GM12801 (cell line): ENCODE results near the gene PTPRN2.

Experiments
- TF ChIP-seq, protein P1 (sequence below): IDR thresholded peaks from one replicate; pipeline ENCODE4 v1.5.1; 2011; ENCODE audit warnings: control low read depth; ENCODE audit not compliant: insufficient read length; ENCODE audit errors: extremely low read depth

Gene PTPRN2

DNA sequence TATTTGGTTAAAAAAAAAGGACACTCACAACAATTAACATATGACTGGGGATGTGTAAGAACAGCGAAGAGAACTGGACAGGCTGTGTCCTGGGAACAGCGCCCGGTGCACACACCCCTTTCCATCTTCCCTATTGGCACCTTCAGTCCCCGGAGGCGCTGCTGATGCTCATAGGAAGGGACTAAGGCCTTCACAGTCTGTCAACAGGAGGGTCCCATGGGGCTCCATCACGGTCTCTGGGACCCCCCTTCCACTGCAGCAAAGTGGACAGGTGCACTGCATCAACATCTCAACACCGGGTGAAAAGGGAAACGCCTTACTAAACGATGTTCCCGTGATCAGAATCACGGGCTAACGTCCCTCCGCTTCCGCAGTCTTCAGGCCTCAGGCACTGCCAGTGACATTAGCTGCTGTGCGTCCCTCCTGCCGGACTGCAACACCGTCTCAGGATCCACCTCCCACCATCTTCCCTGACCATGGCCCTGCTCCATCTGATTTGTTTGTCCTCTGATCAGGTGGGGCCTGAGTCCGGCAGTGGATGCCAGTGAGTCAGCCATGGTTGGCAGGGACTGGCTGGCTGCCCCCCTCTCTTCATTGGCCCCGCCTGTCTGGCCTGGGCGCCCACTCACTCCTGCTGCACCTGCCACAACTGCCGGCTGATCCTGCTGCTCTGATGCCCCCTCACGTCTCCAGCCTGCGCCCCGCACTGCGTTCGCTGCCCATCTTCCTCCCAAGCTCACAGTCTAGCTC is 636.1 kb downstream of the PTPRN2 start:
- TF ChIP-seq, protein P1, sequence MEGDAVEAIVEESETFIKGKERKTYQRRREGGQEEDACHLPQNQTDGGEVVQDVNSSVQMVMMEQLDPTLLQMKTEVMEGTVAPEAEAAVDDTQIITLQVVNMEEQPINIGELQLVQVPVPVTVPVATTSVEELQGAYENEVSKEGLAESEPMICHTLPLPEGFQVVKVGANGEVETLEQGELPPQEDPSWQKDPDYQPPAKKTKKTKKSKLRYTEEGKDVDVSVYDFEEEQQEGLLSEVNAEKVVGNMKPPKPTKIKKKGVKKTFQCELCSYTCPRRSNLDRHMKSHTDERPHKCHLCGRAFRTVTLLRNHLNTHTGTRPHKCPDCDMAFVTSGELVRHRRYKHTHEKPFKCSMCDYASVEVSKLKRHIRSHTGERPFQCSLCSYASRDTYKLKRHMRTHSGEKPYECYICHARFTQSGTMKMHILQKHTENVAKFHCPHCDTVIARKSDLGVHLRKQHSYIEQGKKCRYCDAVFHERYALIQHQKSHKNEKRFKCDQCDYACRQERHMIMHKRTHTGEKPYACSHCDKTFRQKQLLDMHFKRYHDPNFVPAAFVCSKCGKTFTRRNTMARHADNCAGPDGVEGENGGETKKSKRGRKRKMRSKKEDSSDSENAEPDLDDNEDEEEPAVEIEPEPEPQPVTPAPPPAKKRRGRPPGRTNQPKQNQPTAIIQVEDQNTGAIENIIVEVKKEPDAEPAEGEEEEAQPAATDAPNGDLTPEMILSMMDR, result no peak

DNA sequence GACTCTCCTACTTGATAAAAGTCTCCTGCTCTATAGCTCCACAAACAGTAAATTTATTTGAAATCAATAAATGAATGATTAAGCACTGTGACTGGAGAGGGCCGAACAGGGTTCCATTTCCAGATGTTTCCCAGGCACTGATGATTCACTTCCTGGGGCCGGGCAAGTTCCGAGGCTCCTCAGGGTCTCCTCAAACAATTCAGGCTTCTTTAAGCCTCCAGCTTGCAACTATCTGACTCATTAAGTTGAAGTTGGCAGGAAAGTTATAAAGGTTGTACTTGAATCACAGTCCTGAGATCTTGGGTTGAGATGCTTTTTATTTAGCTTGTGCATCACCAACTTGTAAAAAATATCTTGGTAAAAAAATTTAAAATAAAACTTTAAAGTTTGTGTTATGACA is 637.9 kb downstream of the PTPRN2 start:
- TF ChIP-seq, protein P1, result no peak

DNA sequence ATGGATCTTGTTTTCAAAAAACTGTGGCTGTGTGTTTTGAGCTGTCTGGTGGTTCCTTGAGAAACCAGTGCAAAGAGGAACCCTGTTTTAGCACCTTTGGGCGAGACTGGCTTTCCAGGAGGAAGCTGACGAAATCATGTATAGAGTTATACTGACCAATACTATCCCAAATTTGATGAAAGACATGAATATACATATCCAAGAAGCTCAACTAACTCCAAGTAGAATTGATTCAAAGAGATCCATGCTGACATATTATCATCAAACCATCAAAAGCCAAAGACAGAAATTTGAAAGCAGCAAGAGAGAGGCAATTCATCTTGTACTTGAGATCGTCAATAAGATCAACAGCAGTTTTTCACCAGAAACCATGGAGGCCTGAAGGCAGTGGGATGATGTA is 640.1 kb downstream of the PTPRN2 start:
- TF ChIP-seq, protein P1, result no peak

DNA sequence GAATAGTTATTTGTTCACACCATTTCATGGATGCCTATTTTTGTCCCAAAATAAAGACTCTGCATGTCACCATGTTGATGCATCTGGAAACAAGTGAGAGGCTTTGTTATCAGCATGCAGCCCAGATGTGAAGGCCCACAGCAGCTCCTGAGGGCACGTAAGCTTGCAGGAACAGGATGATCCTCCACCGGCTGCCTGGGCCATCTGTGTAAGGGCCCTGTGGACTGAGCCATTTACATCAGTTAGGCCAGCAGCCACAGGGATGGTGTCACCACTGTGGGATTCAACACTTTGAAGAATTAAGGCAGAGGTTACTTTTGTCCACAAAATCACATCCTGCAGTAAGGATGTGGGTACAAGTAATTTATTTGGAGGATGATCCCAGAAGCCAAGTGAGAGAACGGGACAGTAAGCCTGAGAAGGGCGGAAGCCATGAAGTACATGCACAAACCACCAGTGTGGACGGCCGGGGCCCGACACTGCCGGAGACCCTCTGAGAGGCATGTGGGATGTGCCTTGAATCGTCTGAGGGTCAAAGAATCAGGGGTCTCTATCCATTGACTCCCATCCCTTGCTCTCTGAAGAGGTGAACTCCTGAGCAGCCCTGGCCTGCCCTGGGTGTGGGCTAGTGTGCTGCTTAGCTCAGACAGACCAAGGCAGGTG is 641.1 kb downstream of the PTPRN2 start:
- TF ChIP-seq, protein P1, result no peak

DNA sequence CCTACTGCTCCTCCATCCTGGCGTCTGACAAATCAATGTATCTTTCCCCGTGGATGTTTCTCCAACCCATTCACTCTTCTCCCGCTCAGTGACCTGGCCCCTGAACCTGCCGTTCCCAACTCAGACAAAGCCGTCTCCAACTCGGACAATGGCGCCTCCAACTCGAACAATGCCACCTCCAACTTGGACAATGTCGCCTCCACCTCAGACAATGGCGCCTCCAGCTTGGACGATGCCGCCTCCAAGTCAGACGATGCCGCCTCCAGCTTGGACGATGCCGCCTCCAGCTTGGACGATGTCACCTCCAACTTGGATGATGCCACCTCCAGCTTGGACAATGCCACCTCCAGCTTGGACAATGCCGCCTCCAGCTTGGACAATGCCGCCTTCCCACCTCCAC is 642.2 kb downstream of the PTPRN2 start:
- TF ChIP-seq, protein P1, result no peak

DNA sequence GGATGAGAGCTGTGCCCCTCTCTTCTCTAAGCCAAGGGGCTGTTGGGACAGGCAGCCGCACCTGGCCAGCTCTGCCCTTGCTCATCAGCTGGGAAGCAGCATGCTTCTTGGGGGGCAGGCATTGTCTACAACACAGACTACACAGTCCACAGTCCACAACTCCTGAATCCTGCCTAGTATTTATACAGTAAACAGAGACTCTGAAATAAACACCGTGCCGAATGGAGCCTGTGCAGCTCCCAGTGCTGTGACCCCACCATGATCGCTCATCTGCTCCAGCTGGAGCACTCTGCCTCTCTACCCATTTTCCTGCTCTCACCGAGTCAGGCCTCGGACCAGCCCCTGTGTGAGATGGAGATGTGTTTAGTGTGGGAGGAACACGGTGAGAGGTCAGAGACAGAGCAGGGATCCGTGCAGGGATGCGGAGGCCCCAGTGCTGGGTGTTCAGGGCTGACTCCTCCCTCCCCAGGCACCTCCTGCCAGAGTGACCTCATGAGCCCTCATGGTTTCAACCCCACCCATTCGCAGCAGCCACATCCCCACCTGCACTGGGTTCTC is 642.8 kb downstream of the PTPRN2 start:
- TF ChIP-seq, protein P1, result no peak

DNA sequence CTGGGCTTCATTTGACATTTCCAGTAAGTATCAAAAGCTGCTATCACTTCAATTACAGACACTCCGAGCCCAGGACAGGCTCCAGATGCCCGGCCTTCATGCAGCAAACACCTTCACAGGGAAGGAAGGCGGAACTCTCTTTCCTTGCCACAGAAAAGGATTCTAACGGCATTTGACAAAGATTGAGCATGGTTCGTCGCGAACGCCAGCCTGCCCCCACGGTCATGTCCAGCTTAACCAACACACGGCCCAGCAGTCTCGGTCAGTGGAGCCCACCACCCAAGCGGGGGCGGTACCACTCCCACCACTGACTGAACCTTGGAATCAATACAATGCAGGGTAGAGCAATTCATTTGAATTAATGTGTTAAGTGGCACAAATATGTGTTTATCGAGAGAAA is 643.6 kb downstream of the PTPRN2 start:
- TF ChIP-seq, protein P1, result no peak
